ENCODE results near the gene SFTPA1. TPM values are rescaled to one million over a fixed set of nuclear protein-coding genes. Genes with fewer than 3 reads are reported as not detected.
"Not testable (repeated sequence)": the region's sequence is repeated elsewhere in the genome, so short reads cannot be mapped to it uniquely, and the experiment has no call there.

The SFTPA1 gene
- total RNA-seq, 1 donor from 2014 or later = not detected

DNA sequence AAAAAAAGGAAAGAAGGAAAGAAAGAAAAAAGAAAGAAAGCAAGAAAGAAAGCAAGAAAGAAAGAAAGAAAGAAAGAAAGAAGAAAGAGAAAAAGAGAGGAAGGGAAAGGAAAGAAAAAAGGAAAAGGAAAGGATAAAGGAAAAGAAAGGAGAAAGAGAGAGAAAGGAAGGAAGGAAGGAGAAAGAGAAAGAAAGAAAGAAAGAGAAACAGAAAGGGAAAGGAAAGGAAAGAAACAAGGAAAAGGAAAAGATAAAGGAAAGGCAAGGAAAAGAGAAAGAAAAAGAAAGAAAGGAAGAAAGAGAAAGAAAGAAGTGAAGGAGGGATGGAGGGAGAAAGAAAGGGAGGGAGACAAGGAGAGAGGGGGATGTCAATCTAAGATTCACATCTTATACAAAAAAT lies 29.7 kb upstream of the SFTPA1 start:
- DNase-seq (ENCODE audit: low spot score in 2 of 2, unreplicated experiment in 2 of 2) = no peak
- H3K4me3 Mint-ChIP-seq = no peak overlapping the region
- peaks cover 55% of the 10 kb centered on the region for H3K27me3 Mint-ChIP-seq (ENCODE audit: low read depth)
- H3K36me3 Mint-ChIP-seq = no peaks in the 10 kb centered on the region
- no peak overlapping the region for H3K27ac Mint-ChIP-seq
- peaks cover 5% of the 10 kb centered on the region for H3K9me3 Mint-ChIP-seq
- no peaks in the 10 kb centered on the region for H3K4me1 Mint-ChIP-seq
- TF ChIP-seq, protein P1, sequence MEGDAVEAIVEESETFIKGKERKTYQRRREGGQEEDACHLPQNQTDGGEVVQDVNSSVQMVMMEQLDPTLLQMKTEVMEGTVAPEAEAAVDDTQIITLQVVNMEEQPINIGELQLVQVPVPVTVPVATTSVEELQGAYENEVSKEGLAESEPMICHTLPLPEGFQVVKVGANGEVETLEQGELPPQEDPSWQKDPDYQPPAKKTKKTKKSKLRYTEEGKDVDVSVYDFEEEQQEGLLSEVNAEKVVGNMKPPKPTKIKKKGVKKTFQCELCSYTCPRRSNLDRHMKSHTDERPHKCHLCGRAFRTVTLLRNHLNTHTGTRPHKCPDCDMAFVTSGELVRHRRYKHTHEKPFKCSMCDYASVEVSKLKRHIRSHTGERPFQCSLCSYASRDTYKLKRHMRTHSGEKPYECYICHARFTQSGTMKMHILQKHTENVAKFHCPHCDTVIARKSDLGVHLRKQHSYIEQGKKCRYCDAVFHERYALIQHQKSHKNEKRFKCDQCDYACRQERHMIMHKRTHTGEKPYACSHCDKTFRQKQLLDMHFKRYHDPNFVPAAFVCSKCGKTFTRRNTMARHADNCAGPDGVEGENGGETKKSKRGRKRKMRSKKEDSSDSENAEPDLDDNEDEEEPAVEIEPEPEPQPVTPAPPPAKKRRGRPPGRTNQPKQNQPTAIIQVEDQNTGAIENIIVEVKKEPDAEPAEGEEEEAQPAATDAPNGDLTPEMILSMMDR (IDR thresholded peaks at IDR 0.05; ENCODE audit: unreplicated experiment) = no peak

DNA sequence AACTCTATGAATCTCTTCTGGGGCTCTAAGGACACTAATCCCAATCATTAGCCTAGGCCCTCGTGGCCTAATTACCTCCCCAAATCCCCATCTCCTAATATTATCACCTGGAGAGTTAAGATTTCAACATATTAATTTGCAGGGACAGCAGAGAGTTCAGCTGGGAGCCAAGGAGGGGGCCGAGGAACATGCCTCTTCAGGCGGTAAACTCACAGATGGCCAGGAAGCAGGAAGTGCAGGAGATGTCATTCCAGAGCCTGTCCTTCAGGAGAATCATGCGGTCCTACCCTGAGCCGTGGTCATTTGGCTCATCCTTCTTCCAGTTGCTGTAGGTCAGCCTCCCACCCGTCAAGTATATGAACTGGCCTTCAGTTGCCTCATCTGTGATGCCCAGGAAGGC lies 28.6 kb upstream of the SFTPA1 start:
- TF ChIP-seq, protein P1 (IDR thresholded peaks at IDR 0.05; ENCODE audit: unreplicated experiment) = no peak
- H3K36me3 Mint-ChIP-seq = no peaks in the 10 kb centered on the region
- H3K4me3 Mint-ChIP-seq = no peak overlapping the region
- no peak for DNase-seq (ENCODE audit: low spot score in 2 of 2, unreplicated experiment in 2 of 2)
- H3K4me1 Mint-ChIP-seq = no peaks in the 10 kb centered on the region
- H3K27me3 Mint-ChIP-seq (ENCODE audit: low read depth) = peaks cover 50% of the 10 kb centered on the region
- peaks cover 5% of the 10 kb centered on the region for H3K9me3 Mint-ChIP-seq
- H3K27ac Mint-ChIP-seq = no peak overlapping the region

DNA sequence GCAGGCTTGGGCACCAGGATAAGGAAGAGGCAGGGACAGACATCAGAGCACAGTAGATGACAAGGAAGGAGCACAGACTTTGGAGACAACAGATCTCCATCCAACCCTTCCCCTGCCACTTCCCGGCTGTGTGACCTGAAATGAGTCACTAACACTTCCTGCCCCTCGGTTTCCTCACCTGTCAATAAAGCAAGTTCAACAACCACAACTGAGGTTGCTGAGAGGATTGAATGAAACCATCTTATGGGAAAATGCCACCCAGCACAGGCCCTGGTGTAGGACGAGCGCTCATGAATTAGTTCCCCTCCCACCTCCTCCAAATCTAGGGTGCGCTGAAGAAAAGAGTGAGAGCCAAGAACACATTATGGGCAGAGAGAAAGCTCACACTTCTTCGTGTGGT lies 27.8 kb upstream of the SFTPA1 start:
- DNase-seq (ENCODE audit: low spot score in 2 of 2, unreplicated experiment in 2 of 2); H3K27ac Mint-ChIP-seq; H3K4me1 Mint-ChIP-seq; H3K9me3 Mint-ChIP-seq; H3K4me3 Mint-ChIP-seq; H3K36me3 Mint-ChIP-seq: not testable (repeated sequence)
- H3K27me3 Mint-ChIP-seq (ENCODE audit: low read depth) = peaks cover 45% of the 10 kb centered on the region

DNA sequence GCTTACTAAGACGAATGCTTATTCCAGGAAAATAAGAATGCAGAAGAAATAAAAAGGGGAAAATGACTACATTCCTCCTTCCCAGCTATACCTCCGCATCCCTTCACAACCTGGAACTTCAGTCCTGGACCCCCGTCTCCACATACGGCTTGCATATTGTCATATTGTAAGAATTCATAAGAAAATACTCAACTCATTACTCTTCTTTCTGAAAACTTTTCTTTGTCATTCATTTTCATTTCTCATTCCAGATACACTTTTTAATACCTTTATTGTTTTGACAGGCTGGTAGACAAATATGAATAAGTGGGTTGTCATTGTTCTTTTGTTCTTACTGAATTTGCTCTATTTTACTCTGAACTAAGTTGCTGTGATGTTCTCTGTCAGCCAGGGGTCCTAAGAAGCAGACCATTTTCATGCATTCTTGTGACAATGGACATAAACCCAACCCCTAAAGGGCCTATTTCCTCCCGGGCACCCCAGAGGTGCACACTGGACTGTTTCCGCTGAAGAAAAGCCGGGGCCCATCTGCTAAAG lies 27.2 kb upstream of the SFTPA1 start:
- Mint-ChIP-seq H3K9me3 (peaks cover 5% of the 10 kb centered on the region), H3K4me1 (no peaks in the 10 kb centered on the region), H3K27ac (no peak overlapping the region), H3K27me3 (ENCODE audit: low read depth) (peaks cover 44% of the 10 kb centered on the region), H3K4me3 (no peak overlapping the region), H3K36me3 (no peaks in the 10 kb centered on the region)
- DNase-seq (ENCODE audit: low spot score in 2 of 2, unreplicated experiment in 2 of 2) = no peak
- TF ChIP-seq, protein P1 (IDR thresholded peaks at IDR 0.05; ENCODE audit: unreplicated experiment) = no peak

DNA sequence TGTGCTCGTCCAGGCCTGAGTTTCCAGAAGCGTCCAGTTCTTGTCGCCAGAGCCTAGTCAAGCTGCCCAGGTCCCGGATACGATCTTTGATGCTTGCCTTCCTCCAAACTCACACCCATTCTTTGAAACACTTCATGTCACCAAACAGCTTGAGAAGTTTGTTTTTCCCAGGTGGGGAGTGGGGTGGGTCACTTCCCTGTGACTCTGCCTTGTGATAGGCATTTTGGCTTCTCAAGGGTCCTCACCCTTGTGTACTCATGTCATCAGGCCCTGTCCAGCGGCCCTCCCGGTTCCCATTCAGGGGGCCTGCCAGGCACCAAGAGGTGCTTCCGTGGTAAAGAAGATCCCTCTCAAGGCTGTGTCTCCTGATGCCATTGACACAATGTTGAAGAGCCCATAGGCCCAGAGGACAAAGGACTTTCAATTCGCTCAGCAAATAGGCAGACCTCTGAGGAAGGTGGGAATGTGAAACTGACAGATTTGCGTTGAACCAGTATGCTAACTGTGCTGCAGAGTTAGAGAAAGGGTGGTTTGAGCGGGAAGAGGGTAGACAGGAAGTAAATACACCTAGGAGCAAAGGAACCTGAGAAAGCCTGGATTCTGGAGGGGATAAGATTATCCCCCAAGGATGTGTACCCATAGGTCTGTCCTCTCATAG lies 24.7 kb upstream of the SFTPA1 start:
- TF ChIP-seq, protein P1 (IDR thresholded peaks at IDR 0.05; ENCODE audit: unreplicated experiment) = no peak
- DNase-seq (ENCODE audit: low spot score in 2 of 2, unreplicated experiment in 2 of 2) = no peak
- Mint-ChIP-seq H3K4me3 (no peak overlapping the region), H3K36me3 (no peaks in the 10 kb centered on the region), H3K4me1 (no peaks in the 10 kb centered on the region), H3K27me3 (ENCODE audit: low read depth) (peaks cover 51% of the 10 kb centered on the region), H3K9me3 (no peaks in the 10 kb centered on the region), H3K27ac (no peak overlapping the region)

DNA sequence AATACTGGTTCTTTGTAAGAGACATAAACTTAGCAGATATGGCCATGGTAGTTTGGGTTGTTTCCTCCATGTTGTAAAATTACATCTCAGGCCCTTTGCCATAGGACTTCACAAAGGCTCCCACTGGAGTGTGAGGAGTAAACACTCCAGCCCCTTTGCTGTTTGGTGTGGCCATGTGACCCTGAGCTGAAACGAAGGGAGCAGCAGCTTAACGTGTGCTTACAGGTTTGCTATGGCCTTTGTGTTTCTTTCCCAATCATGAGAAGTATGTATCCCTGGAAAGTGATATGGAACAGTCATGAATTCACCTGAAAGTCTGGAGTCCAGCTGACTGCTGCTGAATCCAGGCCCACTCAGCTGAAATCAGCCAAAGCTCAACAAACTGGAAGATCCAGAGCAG lies 23.8 kb upstream of the SFTPA1 start:
- TF ChIP-seq, protein P1 (IDR thresholded peaks at IDR 0.05; ENCODE audit: unreplicated experiment) = no peak
- Mint-ChIP-seq H3K4me3 (no peak overlapping the region), H3K4me1 (no peaks in the 10 kb centered on the region), H3K9me3 (no peaks in the 10 kb centered on the region), H3K36me3 (no peaks in the 10 kb centered on the region), H3K27me3 (ENCODE audit: low read depth) (peaks cover 52% of the 10 kb centered on the region), H3K27ac (no peak overlapping the region)
- DNase-seq (ENCODE audit: low spot score in 2 of 2, unreplicated experiment in 2 of 2) = no peak
